ENCODE results near the gene PHLDA1. TPM values are rescaled to one million over a fixed set of nuclear protein-coding genes. Genes with fewer than 3 reads are reported as not detected.
"Not testable (repeated sequence)": the region's sequence is repeated elsewhere in the genome, so short reads cannot be mapped to it uniquely, and the experiment has no call there.

Gene PHLDA1
- total and polyA plus RNA-seq, 2 of the 13 experiments (the other 11 are each of a cell fraction or from before 2014, with no cell fraction given), result 33.8 to 41.0 TPM

- no TSS peak for BruUV-seq (replicated peaks)
- POLR2A ChIA-PET, result no interaction called here
- Histone ChIP-seq H2AFZ (ENCODE audit: low read length) (no peak overlapping the region), H3K4me2 (ENCODE audit: low read depth, low read length) (no peak overlapping the region), H3K4me1 (ENCODE audit: insufficient read depth, low read length) (peaks cover 75% of the 10 kb centered on the region), H3K27me3 (ENCODE audit: control insufficient read depth in 1 of 2, insufficient read depth in 2 of 2, low read length in 2 of 2) (no peaks in the 10 kb centered on the region), H3K9me3 (ENCODE audit: low read length) (no peaks in the 10 kb centered on the region), H3K36me3 (replicated peaks in 1 of 2; ENCODE audit: control insufficient read depth in 1 of 2, insufficient read depth in 2 of 2, low read length in 2 of 2) (no peaks in the 10 kb centered on the region), H3K9ac (ENCODE audit: insufficient read depth, low read depth, low read length) (no peak overlapping the region), H3K27ac (ENCODE audit: extremely low read length, insufficient read depth, low read length) (peak overlapping the region; percentile 23), H4K20me1 (ENCODE audit: insufficient read depth, low read length) (no peaks in the 10 kb centered on the region), H3K4me3 (replicated peaks in 1 of 3; ENCODE audit: insufficient read depth in 1 of 3, low read depth in 2 of 3, low read length in 3 of 3) (no peak overlapping the region), H3K79me2 (ENCODE audit: insufficient read depth, low read length) (no peaks in the 10 kb centered on the region)
- intact Hi-C loops (cut with micrococcal nuclease; ENCODE audit: unreplicated experiment) (loop anchor here (10.0 kb wide), 1 partner anchor 1550 kb away; no protein-coding TSS in a partner anchor), in situ Hi-C loops (cut with HindIII; ENCODE audit: extremely low pct_ligation_motif_present, low pct_unique_long_range_greater_than_20kb) (no loop called here)
- WGBS (ENCODE audit: low lambda C conversion rate), result 87% methylated on average over 7 of the region's 7 CpGs
- TF ChIP-seq ZNF770 (CRISPR knock-in tag; IDR thresholded peaks at IDR 0.05), result peak; percentile 28; the same call in 1 of the 2 replicates
- TF ChIP-seq NPAS2 (CRISPR knock-in tag; IDR thresholded peaks at IDR 0.05; ENCODE audit: borderline replicate concordance), result 0 out of 2 replicates have a peak, but pooled peaks have one; percentile 44
- no peak for TF ChIP-seq ARNT2 (CRISPR knock-in tag; IDR thresholded peaks at IDR 0.05; ENCODE audit: low read depth)
- no peak for TF ChIP-seq ZNF558 (CRISPR knock-in tag; IDR thresholded peaks at IDR 0.05; ENCODE audit: borderline replicate concordance)
- peak; percentile 68; the same call in 1 of the 2 replicates for TF ChIP-seq ZMYM3 (CRISPR knock-in tag; IDR thresholded peaks at IDR 0.05)
- FAIRE-seq (no peak), DNase-seq (ENCODE audit: low spot score) (no peak), ATAC-seq (no peak)
- CTCF ChIA-PET (ENCODE audit: low intra/inter-chr PET ratio, low total read pairs), result no interaction called here
These were observed 46.9 kb downstream of the PHLDA1 start for GRCh38 chr12:75984577-75985182.

GRCh38 chr12:75983851-75984250 is 47.7 kb downstream of the PHLDA1 start:
- WGBS (ENCODE audit: low lambda C conversion rate), result 95% methylated on average over 4 of the region's 4 CpGs
- ATAC-seq; H3K27me3 ChIP-seq (ENCODE audit: control insufficient read depth in 1 of 2, insufficient read depth in 2 of 2, low read length in 2 of 2); H3K9me3 ChIP-seq (ENCODE audit: low read length); FAIRE-seq; H3K36me3 ChIP-seq (replicated peaks in 1 of 2; ENCODE audit: control insufficient read depth in 1 of 2, insufficient read depth in 2 of 2, low read length in 2 of 2); POLR2A ChIA-PET; DNase-seq (ENCODE audit: low spot score); H2AFZ ChIP-seq (ENCODE audit: low read length); H4K20me1 ChIP-seq (ENCODE audit: insufficient read depth, low read length); H3K9ac ChIP-seq (ENCODE audit: insufficient read depth, low read depth, low read length); CTCF ChIA-PET (ENCODE audit: low intra/inter-chr PET ratio, low total read pairs); H3K79me2 ChIP-seq (ENCODE audit: insufficient read depth, low read length); H3K4me3 ChIP-seq (replicated peaks in 1 of 3; ENCODE audit: insufficient read depth in 1 of 3, low read depth in 2 of 3, low read length in 3 of 3); in situ Hi-C loops (cut with HindIII; ENCODE audit: extremely low pct_ligation_motif_present, low pct_unique_long_range_greater_than_20kb); BruUV-seq (replicated peaks); H3K4me2 ChIP-seq (ENCODE audit: low read depth, low read length); H3K27ac ChIP-seq (ENCODE audit: extremely low read length, insufficient read depth, low read length): not testable (repeated sequence)
- H3K4me1 ChIP-seq (ENCODE audit: insufficient read depth, low read length), result peaks cover 75% of the 10 kb centered on the region
- intact Hi-C loops (cut with micrococcal nuclease; ENCODE audit: unreplicated experiment), result loop anchor here (10.0 kb wide), 1 partner anchor 1549 kb away; no protein-coding TSS in a partner anchor
